Adipocyte (in vitro differentiated cells): ENCODE results near the gene C17orf100.

Experiments used
- DNase-seq: peaks from one replicate; pipeline ENCODE4 v3.0.0-alpha.2; 2015; ENCODE audit warnings: low read depth
- H3K27me3 ChIP-seq: replicated peaks from 2 replicates; pipeline ENCODE4 v1.7.0; 2013; ENCODE audit warnings: mild to moderate bottlenecking, low read length, moderate library complexity; ENCODE audit not compliant: control insufficient read depth, insufficient read depth
- H3K36me3 ChIP-seq: 2 replicates; pipeline ENCODE4 v1.7.0; 2013; ENCODE audit warnings: low read length, mild to moderate bottlenecking, moderate library complexity; ENCODE audit not compliant: control insufficient read depth, insufficient read depth, severe bottlenecking
- H3K4me1 ChIP-seq: 2 replicates; pipeline ENCODE4 v1.7.0; 2013; ENCODE audit warnings: mild to moderate bottlenecking, low read length, moderate library complexity; ENCODE audit not compliant: control insufficient read depth, insufficient read depth
- H3K4me3 ChIP-seq: 2 replicates; pipeline ENCODE4 v1.7.0; 2013; ENCODE audit warnings: mild to moderate bottlenecking, low read length, moderate library complexity
- H3K9ac ChIP-seq: 2 replicates; pipeline ENCODE4 v1.7.0; 2013; ENCODE audit warnings: mild to moderate bottlenecking, low read length, moderate library complexity
- H3K9me3 ChIP-seq: 2 replicates; pipeline ENCODE4 v1.7.0; 2013; ENCODE audit warnings: mild to moderate bottlenecking, low read length, moderate library complexity; ENCODE audit not compliant: control insufficient read depth

Gene C17orf100

DNA sequence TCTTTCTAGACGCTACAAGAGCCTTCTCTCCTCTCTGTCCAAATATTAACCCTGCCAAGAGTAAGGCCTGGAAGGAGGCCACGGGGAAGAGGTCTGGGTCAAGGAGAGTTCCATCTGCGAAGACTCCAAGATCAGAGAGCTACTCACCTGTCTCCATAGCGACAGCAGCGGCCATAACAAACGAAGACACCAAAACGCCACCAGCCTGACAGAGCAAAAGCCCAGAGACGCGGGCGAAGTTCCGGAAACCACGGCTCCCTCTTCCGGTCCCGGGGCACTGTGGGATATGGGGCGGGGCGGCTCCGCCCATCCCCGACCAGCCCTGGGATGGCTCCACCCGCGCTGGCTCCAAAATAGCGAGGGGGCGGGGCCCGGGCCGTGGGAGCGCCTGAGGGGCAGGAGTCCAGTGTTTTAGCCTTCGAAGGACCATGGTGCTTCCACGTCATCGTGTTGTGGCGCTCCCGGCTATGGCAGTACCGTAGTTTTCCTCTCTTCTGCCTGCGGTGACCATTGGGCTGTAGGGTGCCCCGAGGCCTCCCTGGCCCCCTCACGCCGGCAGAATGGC, at the start of gene C17orf100, which contains the start of gene MED31:
TSS of gene C17orf100 (plus strand) at position 409 of the 565 bp plus-strand sequence. CDS start at position 561, 152 bp downstream.
TSS of gene MED31 (minus strand) at position 252 of the 565 bp plus-strand sequence. CDS start at position 175, 77 bp downstream.
- H3K9me3 ChIP-seq = no peaks in the 10 kb centered on the region
- H3K27me3 ChIP-seq = peaks cover 24% of the 10 kb centered on the region
- peak; percentile 98 for DNase-seq
- H3K4me3 ChIP-seq = peak within 1 kb of the TSS; percentile 98
- H3K9ac ChIP-seq = peak within 1 kb of the TSS; percentile 96
- H3K36me3 ChIP-seq = peaks cover 27% of the 10 kb centered on the region
- H3K4me1 ChIP-seq = peaks cover 28% of the 10 kb centered on the region

GRCh38 chr17:6602141-6602540, 49.4 kb upstream of the C17orf100 start:
- no peaks in the 10 kb centered on the region for H3K9me3 ChIP-seq
- no peak overlapping the region for H3K9ac ChIP-seq
- H3K27me3 ChIP-seq = no peaks in the 10 kb centered on the region
- peaks cover 65% of the 10 kb centered on the region for H3K36me3 ChIP-seq
- H3K4me1 ChIP-seq = peaks cover 23% of the 10 kb centered on the region
- DNase-seq = no peak
- H3K4me3 ChIP-seq = no peak overlapping the region

GRCh38 chr17:6603744-6604325, 47.7 kb upstream of the C17orf100 start:
- no peak for DNase-seq
- H3K9me3 ChIP-seq = no peaks in the 10 kb centered on the region
- no peak overlapping the region for H3K9ac ChIP-seq
- peaks cover 12% of the 10 kb centered on the region for H3K4me1 ChIP-seq
- no peaks in the 10 kb centered on the region for H3K27me3 ChIP-seq
- no peak overlapping the region for H3K4me3 ChIP-seq
- H3K36me3 ChIP-seq = peaks cover 66% of the 10 kb centered on the region

GRCh38 chr17:6605142-6605541, 46.4 kb upstream of the C17orf100 start:
- Histone ChIP-seq H3K36me3 (peaks cover 66% of the 10 kb centered on the region), H3K9ac (no peak overlapping the region), H3K9me3 (no peaks in the 10 kb centered on the region), H3K4me3 (no peak overlapping the region), H3K27me3 (no peaks in the 10 kb centered on the region), H3K4me1 (peaks cover 10% of the 10 kb centered on the region)
- DNase-seq = no peak

- Histone ChIP-seq H3K9me3 (no peaks in the 10 kb centered on the region), H3K4me3 (no peak overlapping the region), H3K4me1 (peaks cover 6% of the 10 kb centered on the region), H3K27me3 (no peaks in the 10 kb centered on the region), H3K36me3 (peaks cover 66% of the 10 kb centered on the region), H3K9ac (no peak overlapping the region)
- no peak for DNase-seq
Measured at GRCh38 chr17:6608321-6608720, 43.2 kb upstream of the C17orf100 start.

DNA sequence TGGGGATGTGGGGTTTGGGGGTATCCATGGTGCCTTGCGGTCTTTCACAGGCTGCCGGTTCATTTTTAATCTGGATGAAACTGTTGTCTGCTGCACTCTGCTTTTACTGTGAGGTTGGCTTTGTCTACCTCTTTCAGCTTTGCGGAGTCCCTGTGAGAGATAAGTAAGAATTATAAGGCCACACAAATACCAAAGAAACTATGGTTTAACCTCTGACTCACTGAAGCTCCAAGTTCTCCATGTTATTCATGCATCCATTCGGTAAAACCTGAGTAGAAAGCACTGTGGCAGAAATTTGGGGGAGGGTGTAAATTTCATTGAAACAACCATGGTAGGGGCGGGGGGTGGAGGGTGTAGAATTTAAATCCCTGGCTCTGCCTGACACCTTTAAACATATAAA, 41.6 kb upstream of the C17orf100 start:
- Histone ChIP-seq H3K9me3 (no peaks in the 10 kb centered on the region), H3K4me3 (no peak overlapping the region), H3K4me1 (no peaks in the 10 kb centered on the region), H3K36me3 (peaks cover 65% of the 10 kb centered on the region), H3K27me3 (no peaks in the 10 kb centered on the region), H3K9ac (no peak overlapping the region)
- DNase-seq = no peak

DNA sequence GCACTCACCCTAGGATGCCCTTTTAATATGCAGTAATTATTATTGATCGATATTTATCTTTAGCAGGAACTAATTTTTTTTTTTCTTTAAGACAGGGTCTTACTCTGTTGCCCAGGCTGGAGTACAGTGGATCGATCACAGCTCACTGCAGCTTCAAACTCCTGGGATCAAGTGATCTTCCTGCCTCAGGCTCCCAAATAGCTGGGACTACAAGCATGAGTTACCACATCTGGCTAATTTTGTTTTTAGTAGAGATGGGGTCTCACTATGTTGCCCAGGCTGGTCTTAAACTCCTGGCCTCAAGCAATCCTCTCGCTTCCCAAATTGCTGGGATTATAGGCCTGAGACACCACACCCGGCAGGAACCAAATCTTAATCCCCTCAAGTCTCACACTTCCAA, 40.3 kb upstream of the C17orf100 start:
- no peak for DNase-seq
- Histone ChIP-seq H3K4me3 (no peak overlapping the region), H3K27me3 (no peaks in the 10 kb centered on the region), H3K9ac (no peak overlapping the region), H3K36me3 (peaks cover 53% of the 10 kb centered on the region), H3K9me3 (no peaks in the 10 kb centered on the region), H3K4me1 (no peaks in the 10 kb centered on the region)

DNA sequence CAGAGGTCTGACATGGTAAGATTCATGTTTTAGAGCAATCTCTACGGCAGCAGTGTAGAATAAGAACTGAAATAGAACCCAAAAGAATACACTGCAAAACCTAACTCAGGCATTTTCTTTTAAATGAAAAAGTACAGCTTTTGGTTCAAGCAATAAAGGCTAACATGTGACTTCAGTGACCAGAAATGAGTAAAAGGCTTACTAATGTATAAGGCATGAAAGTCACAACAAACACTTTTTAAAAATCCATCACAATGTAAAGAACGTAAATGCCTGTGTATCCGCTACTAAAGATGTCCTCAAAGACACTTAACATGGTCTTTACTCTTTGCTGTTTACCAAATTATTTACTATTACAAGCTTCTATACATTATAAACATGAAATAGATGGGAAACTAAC, 27.6 kb upstream of the C17orf100 start:
- H3K36me3 ChIP-seq = peaks cover 63% of the 10 kb centered on the region

GRCh38 chr17:6626616-6627015, 24.9 kb upstream of the C17orf100 start:
- DNase-seq = no peak
- no peaks in the 10 kb centered on the region for H3K9me3 ChIP-seq
- H3K9ac ChIP-seq = no peak overlapping the region
- H3K4me1 ChIP-seq = no peaks in the 10 kb centered on the region
- H3K36me3 ChIP-seq = peaks cover 66% of the 10 kb centered on the region
- H3K27me3 ChIP-seq = no peaks in the 10 kb centered on the region
- H3K4me3 ChIP-seq = no peak overlapping the region

More for the DNA sequence above, 27.6 kb upstream of the C17orf100 start:
- DNase-seq = peak; percentile 43
- Histone ChIP-seq H3K27me3 (no peaks in the 10 kb centered on the region), H3K9me3 (no peaks in the 10 kb centered on the region), H3K4me1 (no peaks in the 10 kb centered on the region), H3K4me3 (no peak overlapping the region), H3K9ac (no peak overlapping the region)

GRCh38 chr17:6627019-6627418, 24.5 kb upstream of the C17orf100 start:
- no peak overlapping the region for H3K4me3 ChIP-seq
- H3K27me3 ChIP-seq = no peaks in the 10 kb centered on the region
- peaks cover 66% of the 10 kb centered on the region for H3K36me3 ChIP-seq
- DNase-seq = peak; percentile 34
- H3K9ac ChIP-seq = no peak overlapping the region
- H3K9me3 ChIP-seq = no peaks in the 10 kb centered on the region
- H3K4me1 ChIP-seq = no peaks in the 10 kb centered on the region

DNA sequence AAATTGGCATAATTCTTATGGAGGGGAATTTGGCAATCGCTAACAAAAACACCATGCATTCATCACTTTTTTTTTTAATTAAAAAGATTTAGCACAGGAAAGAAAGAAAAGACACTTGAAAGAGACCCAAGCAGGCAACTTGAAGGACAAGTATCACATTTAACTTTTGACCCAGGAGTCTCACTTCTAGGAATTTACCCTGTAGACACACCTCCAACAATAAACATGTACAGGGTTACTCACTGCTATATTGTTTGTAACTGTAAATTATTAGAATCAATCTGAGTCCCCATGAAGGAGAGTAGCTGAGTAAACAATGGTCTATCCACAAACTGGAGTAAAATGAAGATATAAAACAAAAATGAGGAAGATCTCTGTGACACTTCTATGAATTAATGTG, 21.2 kb upstream of the C17orf100 start:
- DNase-seq = no peak
- Histone ChIP-seq H3K4me3 (no peak overlapping the region), H3K36me3 (peaks cover 76% of the 10 kb centered on the region), H3K4me1 (no peaks in the 10 kb centered on the region), H3K27me3 (no peaks in the 10 kb centered on the region), H3K9ac (no peak overlapping the region), H3K9me3 (no peaks in the 10 kb centered on the region)
